ENCODE data around the gene ARHGAP44. TPM values are rescaled to one million over a fixed set of nuclear protein-coding genes. Genes with fewer than 3 reads are reported as not detected.

Gene ARHGAP44
- total RNA-seq, 1 donor from 2014 or later, result 12.4 TPM

DNA sequence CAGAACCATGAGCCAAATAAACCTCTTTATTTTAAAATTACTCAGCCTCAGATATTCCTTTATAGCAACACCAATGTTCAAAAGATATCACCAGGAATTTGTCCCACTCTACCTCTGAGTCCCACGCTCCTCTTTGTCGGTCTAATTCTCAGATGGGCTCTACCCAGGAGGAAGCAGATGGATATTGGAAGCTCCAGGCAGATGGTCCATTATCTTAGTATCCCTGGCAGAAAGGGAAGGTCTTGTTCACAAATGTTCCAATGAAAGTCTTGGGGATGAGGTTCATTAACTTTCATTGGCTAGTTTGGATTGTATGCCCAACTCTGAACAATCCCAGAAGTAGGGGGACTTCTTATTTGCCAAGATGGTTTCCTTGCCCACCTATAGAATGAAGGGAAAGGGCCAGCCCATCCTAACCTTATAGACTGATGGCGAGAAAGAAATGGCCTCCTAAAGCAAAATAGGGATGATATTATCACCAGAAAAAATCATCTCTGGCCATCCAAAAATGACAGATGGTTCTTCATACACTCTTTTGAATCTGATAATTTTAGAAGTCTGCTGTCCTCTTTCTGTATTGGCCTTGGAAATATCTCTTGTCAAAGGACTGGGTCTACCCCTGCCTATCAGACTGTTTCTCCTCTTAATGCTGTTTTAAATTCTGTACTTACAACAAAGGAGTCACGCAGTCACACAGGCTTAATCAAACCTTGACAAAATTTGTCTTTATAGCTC is 249.8 kb downstream of the ARHGAP44 start:
- no peak for TF ChIP-seq CTCF (IDR thresholded peaks at IDR 0.05; ENCODE audit: unreplicated experiment)
- Mint-ChIP-seq H3K36me3 (ENCODE audit: insufficient read depth) (peaks cover 4% of the 10 kb centered on the region), H3K4me1 (ENCODE audit: low read depth) (no peaks in the 10 kb centered on the region), H3K9me3 (ENCODE audit: low read depth) (peaks cover 24% of the 10 kb centered on the region), H3K27me3 (peaks cover 7% of the 10 kb centered on the region), H3K4me3 (ENCODE audit: low read depth) (no peak overlapping the region), H3K27ac (no peak overlapping the region)
- no peak for DNase-seq (ENCODE audit: low spot score, unreplicated experiment)

Small RNA genes lying within 50 kb of the gene (microRNA-seq; reads per million reads assigned to microRNA genes)
- gene MIR1269B (ENCODE audit: borderline number of aligned reads, unreplicated experiment), result not detected

Other genes starting within 250 kb of the ARHGAP44 start
- gene MYOCD, start 123.6 kb upstream of the ARHGAP44 start, total RNA-seq, result 11.6 and 19.2 TPM in 2 replicates
- gene ELAC2, start 228.5 kb downstream of the ARHGAP44 start, total RNA-seq, result 74.4 and 79.4 TPM in 2 replicates